HL-60 (cell line): ENCODE data around the gene DDR2.

Experiments used
- DNase-seq, 2 experiments: peaks; one replicate each; pipeline ENCODE4 v3.0.0-alpha.2; 2010 to 2020; ENCODE audit warnings: low read depth in 1 of 2, low spot score in 1 of 2
- H3K27ac ChIP-seq: fragments of 250-450 bp; sonication (Bioruptor Pico); replicated peaks from 2 replicates; pipeline ENCODE4 v1.5.1; 2020; ENCODE audit warnings: mild to moderate bottlenecking, moderate library complexity
- H3K27me3 ChIP-seq: fragments of 250-450 bp; sonication (Bioruptor Pico); 2 replicates; pipeline ENCODE4 v1.5.1; 2021; ENCODE audit warnings: mild to moderate bottlenecking, moderate library complexity; ENCODE audit not compliant: insufficient read depth, poor library complexity, severe bottlenecking
- H3K4me3 ChIP-seq: replicated peaks from 2 replicates; pipeline ENCODE4 v1.5.1; 2011; ENCODE audit warnings: mild to moderate bottlenecking, control low read depth, low read length; ENCODE audit not compliant: insufficient read depth
- CTCF ChIP-seq: IDR thresholded peaks from one replicate; pipeline ENCODE4 v1.5.1; 2011; ENCODE audit warnings: low read length, control low read depth, inconsistent platforms; ENCODE audit not compliant: insufficient read depth
- GABPA ChIP-seq: IDR thresholded peaks from 2 replicates; pipeline ENCODE4 v1.6.1; 2012; ENCODE audit warnings: low read depth
- POLR2AphosphoS5 ChIP-seq: IDR thresholded peaks from 2 replicates; pipeline ENCODE4 v1.6.1; 2012; ENCODE audit warnings: low read depth
- REST ChIP-seq: IDR thresholded peaks from 2 replicates; pipeline ENCODE4 v1.6.1; 2012; ENCODE audit warnings: low read depth; ENCODE audit not compliant: insufficient replicate concordance
- SPI1 ChIP-seq: IDR thresholded peaks from 2 replicates; pipeline ENCODE4 v1.6.1; 2012; ENCODE audit warnings: low read depth, mild to moderate bottlenecking, borderline replicate concordance

Gene DDR2

GRCh38 chr1:162700131-162700530 is 67.9 kb downstream of the DDR2 start:
- DNase-seq: no peak
- H3K27ac ChIP-seq: no peak overlapping the region
- H3K4me3 ChIP-seq: no peak overlapping the region
- no peak for TF ChIP-seq SPI1
- no peak for TF ChIP-seq POLR2AphosphoS5
- no peak for TF ChIP-seq GABPA
- TF ChIP-seq CTCF: no peak
- TF ChIP-seq REST: no peak
- H3K27me3 ChIP-seq: no peaks in the 10 kb centered on the region

GRCh38 chr1:162701286-162701685 is 69.0 kb downstream of the DDR2 start:
- Histone ChIP-seq H3K27ac (no peak overlapping the region), H3K4me3 (no peak overlapping the region)
- TF ChIP-seq REST: no peak
- no peak for TF ChIP-seq POLR2AphosphoS5
- no peak for TF ChIP-seq GABPA
- no peak for TF ChIP-seq SPI1
- TF ChIP-seq CTCF: no peak

GRCh38 chr1:162702628-162703027 is 70.4 kb downstream of the DDR2 start:
- no peak for TF ChIP-seq CTCF
- Histone ChIP-seq H3K4me3 (no peak overlapping the region), H3K27ac (no peak overlapping the region), H3K27me3 (no peaks in the 10 kb centered on the region)
- no peak for DNase-seq

More at GRCh38 chr1:162701286-162701685, 69.0 kb downstream of the DDR2 start:
- DNase-seq: no peak
- H3K27me3 ChIP-seq: no peaks in the 10 kb centered on the region

- DNase-seq: no peak
- no peak overlapping the region for H3K4me3 ChIP-seq
- H3K27me3 ChIP-seq: no peaks in the 10 kb centered on the region
- no peak overlapping the region for H3K27ac ChIP-seq
- TF ChIP-seq GABPA: no peak
- TF ChIP-seq SPI1: no peak
- TF ChIP-seq REST: no peak
- no peak for TF ChIP-seq POLR2AphosphoS5
- no peak for TF ChIP-seq CTCF
Observed at GRCh38 chr1:162703708-162704107, 71.4 kb downstream of the DDR2 start.
